Measurements from ENCODE around the gene RARB. TPM values are rescaled to one million over a fixed set of nuclear protein-coding genes. Genes with fewer than 3 reads are reported as not detected.

The RARB gene
- total RNA-seq, 1 donor from 2014 or later, result 13.4 TPM

DNA sequence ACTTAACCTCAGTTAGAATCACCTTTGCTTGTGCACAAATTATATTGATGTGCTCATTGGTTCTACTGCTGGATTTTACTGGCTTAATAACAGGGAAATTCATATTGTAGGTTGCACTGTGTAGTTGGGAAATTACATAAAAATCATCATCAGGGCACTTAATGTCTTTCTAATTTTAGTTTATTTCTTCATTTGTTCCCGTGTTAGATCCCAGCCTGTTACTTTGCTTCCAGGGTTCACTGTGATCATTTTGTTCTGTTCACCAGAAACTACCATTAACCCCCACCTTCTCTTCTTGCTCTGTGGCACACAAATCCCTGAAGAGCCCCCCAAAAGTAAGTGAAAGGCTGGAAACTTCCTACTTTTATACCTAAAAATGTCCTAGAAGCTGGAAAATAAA, 80.4 kb downstream of the RARB start:
- no peak for DNase-seq

DNA sequence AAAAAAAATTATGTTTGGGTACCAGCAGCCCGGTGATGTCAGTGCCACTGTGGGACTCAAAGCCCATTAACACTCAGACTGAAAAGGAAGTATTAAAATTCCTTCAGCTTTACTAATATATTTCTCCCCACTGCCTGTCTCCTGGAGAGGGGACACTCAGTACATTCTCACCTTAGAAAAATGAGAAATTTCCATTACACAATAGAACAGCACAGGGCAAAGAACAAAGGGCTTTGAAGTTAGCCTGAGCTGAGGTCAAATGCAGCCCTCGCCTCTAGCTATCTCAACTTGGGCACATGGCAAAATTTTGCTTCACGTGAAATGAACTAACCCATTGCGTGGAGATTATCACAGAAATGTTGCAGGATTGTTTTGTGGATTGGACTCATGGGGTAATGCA, 80.8 kb downstream of the RARB start:
- DNase-seq, result no peak

DNA sequence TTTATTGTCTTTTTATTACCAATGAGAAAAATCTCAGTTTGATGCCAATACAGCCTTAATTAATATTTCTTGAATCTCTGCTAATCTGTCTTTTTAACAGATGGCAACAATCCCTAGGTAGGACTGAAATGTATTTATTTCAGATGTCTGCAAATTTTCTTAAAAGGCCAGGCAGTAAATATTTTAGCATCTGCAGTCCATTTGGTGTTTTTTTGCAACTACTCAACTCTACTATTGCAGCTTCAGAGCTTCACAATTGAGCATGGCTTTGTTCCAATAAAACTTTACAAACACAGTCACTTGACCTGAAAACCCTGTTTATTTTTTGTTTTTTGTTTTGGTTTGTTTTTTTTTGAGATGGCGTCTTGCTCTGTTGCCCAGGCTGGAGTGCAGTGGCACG, 82.7 kb downstream of the RARB start:
- no peak for DNase-seq

DNA sequence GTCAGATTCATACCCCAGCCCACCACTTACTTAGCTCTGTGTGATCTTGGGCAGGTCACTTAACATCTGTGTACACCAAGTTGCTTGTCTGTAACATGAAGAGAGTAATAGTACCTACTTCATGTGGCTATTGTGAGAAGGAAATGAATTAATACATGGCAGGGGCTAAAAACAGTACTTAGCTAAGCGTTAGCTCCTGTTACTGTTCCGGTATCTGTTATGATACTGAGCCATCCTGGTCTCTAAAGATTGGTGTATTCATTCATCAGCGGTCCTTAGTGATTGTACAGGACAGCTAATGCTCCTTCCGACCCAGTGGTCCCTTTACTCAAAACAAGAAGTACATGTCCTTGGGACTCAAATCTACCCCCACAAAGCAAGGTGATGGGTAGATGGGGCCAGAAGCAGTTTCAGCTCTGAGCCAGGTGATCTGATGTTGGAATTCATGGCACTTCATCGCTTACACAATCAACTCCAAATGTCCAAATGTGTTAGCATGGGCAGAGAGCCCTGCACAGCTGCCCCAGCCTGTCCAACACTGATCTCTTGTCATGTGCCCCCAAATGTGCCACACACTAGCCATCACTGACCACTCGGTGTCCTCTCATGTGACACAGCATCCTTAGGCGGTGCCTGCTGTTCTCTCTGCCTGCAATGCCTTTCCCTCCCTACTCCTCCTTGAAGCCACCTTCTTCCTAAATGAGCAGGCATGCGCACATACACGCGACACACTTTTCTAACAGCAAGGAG, 84.1 kb downstream of the RARB start:
- DNase-seq, result no peak

DNA sequence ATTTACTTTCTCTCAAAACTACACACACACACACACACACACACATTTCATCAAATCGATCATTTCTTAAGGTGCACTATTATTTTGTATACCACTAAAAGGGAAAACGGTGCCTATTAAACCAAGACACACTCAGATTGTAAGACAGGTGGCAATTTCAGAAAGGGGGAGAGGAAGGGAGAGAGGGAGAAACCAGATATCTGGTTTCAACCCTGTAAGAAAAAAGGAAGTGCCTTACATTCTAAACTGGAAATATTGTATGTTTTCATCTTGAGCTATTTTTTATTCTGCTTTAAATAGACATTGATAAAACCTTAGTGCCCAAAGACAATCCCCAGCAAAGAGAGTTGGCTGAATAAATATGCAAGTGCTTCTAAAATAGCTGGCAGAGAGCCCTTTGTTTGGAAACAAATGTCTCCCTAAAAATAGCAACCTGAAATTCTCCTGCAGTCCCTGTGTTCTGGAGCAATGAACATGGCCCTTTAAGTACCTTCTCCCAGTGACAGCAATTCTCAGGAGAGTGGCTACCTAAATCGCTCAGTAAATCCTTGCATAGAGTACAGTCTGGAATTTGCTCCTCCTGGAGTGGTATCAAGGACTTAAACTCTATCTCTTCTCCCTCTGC, 85.7 kb downstream of the RARB start:
- DNase-seq, result no peak

DNA sequence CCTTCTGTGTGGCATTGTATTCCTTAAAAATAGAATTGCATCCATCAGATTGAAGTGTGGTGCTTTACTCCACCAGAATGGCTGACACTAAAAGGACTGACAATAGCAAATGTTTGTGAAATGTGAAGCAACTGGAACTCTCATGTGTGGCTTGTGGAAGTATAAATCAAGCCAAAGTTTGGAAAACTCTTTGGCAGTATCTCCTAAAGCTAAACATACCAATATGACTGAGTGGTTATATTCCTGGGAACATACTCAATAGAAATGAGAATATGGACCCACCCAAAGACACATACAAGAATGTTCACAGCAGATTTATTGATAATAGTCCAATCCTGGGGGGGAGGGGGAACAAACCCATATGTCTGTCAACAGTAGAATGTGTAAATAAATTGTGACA, 87.1 kb downstream of the RARB start:
- no peak for DNase-seq

DNA sequence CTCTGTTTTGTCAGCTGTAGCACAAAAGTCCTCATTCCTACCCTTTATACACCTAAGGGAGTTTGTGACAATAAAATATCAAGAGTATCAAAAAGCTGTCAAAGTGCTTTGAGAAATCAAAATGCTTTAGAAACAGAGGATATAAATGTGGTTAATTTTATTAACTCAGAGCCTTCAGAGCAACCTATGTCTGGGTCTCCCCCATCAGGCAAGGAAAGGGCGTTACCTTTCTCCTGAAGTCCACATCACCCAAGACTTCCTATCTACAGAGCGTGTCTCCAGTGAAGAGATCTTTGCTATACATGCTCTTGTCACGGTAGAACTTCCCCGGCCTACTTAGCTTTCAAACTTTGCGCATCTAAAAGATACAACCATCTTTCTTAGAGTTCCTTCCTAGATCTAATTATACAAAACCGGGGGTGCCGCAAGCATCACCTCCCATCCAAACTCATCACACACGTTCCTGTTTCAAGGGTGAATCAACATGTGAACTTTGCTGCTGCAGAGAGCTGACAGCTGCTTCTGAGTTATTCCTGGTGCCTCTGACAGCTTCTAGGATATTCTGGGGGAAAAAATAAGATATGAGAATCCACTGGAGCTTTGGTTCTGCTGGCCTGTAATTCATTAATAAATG, 93.0 kb downstream of the RARB start:
- DNase-seq, result no peak

DNA sequence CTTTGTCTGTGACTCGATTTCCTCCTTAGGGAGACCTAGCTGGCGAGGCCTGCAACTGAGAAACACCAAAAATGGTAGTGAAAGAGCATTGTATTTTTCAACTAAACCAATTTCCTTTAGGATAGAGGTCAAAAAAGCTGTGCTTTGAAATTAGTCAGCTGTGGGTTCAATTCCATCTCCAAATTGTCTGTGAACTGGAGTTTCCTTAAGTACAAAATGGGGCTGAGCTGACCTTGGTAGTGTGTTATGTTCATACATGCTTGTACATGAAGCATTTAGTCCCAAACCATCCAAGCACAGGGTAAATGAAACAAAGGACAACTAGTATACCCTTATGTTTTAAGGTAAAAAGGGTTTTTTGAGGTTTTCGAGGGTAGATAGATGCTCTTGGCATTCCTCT, 99.3 kb downstream of the RARB start:
- no peak for DNase-seq

DNA sequence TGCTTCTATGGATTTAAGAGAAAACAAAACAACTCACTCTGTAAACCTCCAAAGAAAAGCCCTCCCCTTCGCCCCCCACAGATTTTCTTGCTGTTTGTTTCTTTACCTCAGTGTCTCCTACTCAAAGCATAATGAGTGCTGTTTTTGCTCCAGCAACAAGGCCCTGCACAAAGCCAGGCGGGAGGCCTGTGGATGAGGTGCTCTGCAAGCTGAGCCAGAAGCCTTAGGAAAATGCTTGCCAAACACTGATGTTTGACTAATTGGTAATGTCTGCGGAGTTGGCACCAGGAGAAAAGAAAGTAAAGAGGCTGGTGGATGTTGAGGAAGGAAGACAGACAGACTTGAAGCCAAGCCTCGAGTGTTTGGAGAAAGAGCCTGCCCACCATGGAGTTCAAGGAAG, 99.7 kb downstream of the RARB start:
- no peak for DNase-seq

DNA sequence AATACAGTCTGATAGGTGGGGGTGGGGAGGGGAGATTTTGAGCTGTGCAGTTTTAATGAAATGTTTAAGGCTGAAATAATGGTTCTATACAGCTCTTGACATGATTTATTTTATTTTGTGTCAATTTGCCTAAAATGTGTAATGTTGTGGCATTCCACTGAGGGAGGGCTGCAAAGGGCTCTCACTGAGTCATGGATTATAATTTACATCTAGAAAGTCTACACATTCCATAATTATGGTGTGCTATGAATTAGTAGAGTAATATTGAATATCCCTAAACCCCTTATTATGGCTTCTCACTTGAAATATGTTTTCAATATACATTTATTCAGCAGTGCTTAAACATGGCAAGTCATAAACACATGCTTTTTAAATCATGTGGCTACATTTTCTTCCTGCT, 103.9 kb downstream of the RARB start:
- DNase-seq, result no peak

DNA sequence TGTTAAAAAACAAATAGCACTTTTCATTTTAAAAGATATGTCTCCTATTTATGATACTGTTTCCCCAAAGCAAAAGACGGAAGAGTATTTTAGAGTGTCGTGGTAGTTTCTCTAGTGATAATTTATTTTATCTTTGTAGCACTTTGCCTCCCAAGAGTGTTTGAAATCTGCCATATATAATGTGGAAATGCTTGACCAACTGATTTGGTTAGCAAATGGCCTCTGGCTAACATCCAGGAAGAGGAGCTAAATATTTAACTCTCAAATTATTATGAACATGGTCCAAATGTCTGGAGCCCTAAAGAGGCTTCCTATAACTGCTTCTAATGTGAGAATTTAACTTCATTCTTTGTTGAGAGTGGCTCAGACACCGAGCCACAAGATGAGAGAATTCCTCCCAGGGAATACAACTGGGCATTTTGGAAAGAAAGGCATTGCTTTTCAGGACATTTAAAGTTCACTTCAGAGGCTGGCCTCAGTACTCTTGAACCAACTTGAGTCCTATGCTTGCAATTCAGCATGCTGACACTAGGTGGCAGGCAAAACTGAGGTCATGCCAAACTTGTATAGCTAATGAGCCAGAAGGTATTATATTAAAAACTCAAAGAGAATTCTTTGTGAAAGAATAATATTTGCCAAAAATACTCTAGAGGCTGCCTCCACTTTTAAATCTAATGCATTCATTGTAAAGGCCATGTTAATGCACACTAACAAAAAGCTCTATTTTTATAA, 104.5 kb downstream of the RARB start:
- no peak for DNase-seq

DNA sequence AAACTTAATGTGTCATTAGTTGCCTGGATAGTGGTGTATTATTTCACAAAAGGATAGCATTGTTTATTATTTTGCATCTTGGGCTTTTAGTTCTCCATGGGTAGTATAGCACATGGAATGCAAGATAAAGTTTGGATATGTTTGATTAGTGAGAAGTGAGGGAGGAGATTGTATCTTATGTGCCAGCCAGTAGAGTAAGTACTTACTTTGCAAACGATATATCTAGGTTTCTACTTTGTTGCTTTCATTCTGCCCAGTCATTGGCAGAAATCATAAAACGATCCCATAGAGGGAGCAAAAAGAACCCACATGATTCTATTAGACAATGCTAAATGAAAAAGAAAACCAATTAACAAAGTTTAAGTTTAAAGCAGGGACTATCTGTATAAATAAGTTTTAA, 105.3 kb downstream of the RARB start:
- DNase-seq, result no peak

DNA sequence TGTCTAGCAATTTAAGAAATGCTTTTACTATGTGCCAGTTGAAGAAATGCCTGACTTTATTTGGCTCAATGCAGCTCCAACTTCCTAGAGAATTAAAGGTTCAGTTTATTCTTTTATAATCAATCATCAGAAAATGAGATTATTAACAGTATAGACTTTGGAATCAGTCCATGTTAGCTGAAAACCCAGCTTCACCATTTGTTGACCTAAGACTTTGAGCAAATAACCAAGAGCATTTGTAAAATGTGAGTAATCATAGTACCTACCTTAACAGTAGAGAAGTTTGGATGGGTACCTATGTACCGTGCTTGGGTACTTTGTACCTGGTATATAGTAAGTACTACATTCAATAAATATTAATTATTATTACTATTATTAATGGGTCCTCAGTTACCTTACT, 105.9 kb downstream of the RARB start:
- DNase-seq, result no peak

DNA sequence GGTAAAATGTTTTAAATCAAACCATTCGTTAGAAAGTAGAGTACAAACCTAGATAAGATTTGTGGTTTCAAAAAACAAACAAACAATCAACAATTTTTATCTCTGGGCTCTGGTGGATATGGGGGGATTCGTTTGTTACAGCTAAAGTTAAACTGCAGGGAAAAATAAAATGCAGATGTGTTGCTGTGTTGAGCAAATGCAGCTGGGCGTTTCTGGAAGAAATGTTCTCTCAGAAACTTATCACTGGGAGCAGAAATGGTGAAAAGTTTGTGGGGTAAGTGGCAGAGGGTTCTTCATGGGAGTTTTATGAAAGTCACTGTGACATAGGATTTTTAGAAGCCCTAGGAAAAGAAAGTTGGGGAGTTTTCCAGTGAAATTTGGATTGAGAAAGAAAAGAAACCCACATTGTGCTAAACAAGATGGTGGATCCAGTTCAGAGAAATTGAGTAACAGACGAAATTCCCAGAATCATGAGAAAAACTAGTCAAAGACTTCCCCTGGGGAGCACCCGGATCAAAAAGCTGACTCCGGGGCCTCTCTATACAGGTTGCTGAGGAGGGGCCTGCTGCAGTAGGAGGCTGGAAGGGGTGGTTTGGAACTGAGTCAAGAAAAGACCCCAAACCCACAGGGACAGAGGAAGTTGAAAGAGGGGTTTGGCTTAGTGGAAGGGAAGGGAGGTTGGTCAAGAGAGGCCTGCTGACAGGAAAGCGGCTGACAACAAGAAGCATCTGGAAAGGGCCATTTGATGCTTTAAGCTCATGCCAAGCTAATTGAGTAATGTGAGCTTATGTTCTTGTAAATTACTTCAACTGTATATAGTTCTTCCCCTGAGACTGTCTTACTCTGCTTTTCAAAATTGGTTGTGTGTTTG, 108.7 kb downstream of the RARB start:
- DNase-seq, result no peak

DNA sequence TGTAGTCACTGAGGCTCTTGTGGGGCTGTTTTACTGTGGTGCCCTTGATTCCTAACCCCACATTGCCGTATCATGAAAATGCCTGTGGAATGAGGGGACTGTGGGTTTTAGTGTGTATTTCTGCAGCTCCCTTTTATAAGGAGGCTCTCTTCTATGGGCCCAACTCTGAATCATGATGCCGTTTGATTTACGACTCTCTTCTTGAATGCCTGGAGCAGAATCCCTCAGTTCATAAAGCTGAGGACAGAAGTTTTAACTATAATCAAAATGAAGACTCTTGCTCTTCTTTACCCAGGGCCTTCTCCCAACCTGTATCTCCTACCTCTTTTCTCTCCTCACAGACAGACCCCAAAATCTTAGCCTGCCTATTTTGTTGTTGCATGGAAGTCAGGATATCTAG, 109.5 kb downstream of the RARB start:
- no peak for DNase-seq

DNA sequence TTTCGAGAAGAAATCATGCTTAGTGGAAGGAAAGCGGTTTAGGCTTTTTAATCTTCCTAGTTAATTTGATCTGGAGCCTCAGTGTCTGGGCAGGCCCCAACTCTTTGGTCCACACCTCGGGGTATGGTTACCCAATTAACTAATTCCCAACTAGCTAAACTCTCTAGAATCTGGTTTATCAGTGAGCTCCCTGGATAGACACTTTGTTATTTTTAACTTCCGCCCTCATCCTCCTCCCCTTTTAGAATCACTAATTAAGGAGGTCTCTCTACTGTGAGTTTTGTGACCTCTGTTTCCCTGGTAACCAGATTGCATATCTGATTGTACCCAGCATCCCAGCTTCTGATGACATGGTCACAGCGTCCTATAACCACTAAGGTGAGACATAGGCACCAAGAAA, 112.2 kb downstream of the RARB start:
- DNase-seq, result no peak

DNA sequence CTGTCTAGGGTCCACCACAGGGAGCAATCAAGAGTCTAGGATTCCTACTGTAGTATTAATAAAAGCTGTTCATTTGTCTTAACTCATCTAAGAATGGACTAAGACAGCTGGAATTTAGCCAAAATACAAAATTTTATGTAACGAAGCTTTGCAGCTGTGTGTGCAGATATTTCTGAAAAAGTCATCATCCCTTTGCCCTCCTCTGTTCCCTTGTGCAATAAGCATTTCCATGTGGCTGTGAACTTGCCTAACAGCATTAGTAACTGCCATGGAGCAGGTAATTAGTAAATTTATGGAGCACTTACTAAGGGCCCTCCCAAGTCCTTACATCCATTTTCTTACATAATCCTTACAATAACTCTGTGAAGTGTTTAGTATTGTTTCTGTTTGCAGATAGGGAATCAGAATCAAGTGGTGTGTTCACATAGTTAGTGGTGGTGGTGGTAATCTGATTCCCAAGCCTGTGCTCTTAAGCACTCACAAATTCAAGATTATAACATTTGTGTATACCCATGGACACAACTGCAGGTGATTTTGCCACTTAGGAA, 114.5 kb downstream of the RARB start:
- no peak for DNase-seq

DNA sequence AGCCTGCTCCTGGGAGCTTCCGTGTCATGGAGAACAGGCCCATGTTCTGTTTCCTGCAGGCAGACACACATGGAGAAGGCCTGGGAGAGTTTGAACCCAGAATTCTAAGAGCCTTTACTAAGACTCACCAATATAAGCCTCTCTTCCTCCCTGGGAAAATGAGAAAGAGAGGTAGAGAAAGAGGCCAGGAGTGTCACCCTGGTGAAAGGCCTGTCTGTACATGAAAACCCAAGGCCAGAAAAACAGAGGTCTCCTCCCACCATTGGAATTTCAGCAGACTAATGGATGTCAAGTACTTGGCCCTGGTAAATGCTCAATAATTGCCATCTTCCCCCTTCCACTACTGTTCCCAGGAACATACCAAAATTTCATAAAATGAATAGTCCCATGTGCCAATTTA, 119.0 kb downstream of the RARB start:
- DNase-seq, result no peak

DNA sequence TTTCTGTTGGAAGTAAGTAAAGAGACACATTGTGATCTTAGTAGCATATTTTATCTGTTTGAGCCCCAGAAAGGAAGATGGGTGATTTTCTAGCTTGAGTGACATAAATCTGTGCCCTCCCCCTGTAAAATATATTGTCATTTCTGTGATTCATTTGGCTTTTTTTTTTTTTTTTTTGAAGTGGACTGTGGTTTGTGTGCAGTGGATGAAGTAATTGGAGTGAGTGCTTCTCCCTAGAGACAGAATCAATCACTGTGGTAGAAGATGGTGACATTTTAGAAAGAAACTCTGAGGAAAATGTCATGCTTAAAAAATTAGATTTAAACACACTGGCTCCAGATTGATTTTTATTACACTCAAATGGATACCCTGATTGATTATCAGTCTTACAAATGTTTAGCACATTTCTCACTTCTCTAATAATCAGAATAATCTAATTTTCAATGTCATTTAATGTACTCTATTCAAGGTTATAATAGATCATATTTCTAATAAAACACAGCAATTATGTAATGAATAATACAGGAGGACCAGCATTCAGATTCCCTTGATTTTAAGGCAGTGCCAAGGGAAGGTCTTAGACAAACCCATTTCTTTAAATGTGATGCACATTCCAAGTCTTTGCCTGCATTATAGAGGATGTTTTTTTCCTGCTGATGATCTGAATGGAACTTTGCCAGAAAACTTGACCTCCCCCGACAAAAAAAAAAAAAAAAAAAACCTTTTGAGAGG, 120.0 kb downstream of the RARB start:
- DNase-seq, result no peak

DNA sequence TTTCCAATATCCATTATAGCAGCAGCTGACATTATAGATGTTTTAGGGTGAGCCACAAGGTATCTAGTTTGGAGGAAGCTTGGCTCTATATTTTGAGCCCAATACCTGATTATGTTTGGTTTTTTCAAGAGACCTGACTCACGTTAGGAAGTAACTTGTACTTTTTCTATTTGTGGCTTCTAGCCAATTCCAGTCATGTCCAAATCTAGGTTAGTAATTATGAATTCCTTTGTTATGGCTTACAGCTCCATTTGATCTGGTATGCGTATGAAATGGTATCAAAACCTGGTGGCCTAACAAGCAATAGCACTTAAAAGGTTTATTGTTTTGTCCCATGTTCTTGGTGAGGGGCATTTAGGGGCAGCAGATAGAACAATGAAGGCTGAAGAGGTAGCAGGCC, 120.8 kb downstream of the RARB start:
- DNase-seq, result no peak

DNA sequence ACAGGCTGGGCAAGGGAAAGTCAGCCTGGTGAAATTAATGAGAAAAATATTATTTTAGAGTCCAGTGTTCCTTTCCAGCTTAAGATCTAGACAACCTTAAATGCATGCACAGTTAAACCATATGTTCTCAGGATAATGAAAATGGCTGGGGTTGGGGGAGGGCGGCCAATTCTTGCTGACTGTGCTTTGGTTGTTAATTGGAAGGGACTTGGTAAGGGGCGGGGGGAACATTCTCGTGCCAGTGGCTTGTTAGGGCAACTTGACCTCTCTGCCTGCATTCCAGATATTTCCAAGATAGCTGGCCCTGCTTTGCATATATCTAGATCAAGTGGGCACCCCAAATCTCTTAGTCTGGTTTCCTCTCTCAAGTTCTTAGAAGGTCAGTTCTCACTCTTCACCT, 124.2 kb downstream of the RARB start:
- no peak for DNase-seq

All from occipital lobe (tissue), 2 donors.